Measurements from ENCODE around the gene ABCA9.

GRCh38 chr17:69088643-69089200 lies 28.0 kb upstream of the ABCA9 start:
- TF ChIP-seq EP300 (conservative IDR thresholded peaks at IDR 0.05; ENCODE audit: poor library complexity, severe bottlenecking), result no peak
- TF ChIP-seq CTCF (IDR thresholded peaks at IDR 0.05; ENCODE audit: poor library complexity, severe bottlenecking), result no peak
- TF ChIP-seq EZH2 (IDR thresholded peaks at IDR 0.05; ENCODE audit: borderline replicate concordance, insufficient read depth, low read length, poor library complexity, severe bottlenecking), result no peak

All from neural cell (in vitro differentiated cells).